ENCODE data around the gene SASH1. TPM values are rescaled to one million over a fixed set of nuclear protein-coding genes. Genes with fewer than 3 reads are reported as not detected.

Gene SASH1
- total and polyA plus RNA-seq, 2 of the 8 experiments (the other 6 are each of a cell fraction or from before 2014, with no cell fraction given): 6.0 to 20.2 TPM

DNA sequence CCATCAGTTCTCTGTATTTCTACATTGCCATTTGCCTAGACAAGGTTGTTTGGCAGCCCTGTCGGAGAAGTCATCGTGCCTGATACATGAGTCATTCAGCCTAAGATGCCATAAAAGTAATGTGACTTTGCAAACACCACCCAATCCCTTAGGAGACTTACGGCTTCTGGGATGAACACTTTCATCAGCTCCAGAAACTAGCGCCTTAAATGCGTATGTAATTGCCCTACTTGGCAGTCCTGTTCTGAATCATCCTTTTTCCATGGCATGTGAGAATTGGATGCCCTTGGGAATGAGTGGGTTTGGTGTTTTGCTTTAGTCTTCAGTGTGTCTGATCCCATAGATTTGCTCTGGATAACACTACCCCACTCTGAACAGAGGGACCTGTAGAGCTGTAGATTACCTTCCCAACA lies 158.5 kb downstream of the SASH1 start:
- no peaks in the 10 kb centered on the region for H3K4me1 ChIP-seq (replicated peaks in 1 of 4; ENCODE audit: control insufficient read depth in 3 of 4, insufficient read depth in 4 of 4, low read length in 3 of 4)
- H3K27ac ChIP-seq (ENCODE audit: low read depth, low read length): no peak overlapping the region
- H3K4me3 ChIP-seq (ENCODE audit: extremely low read depth in 1 of 4, insufficient read depth in 2 of 4, low read depth in 3 of 4, low read length in 4 of 4): no peak overlapping the region
- H3K56ac ChIP-seq (replicated peaks; ENCODE audit: insufficient read length, low read depth, low read length): no peak overlapping the region
- H4K20me1 ChIP-seq (replicated peaks in 1 of 2; ENCODE audit: control insufficient read depth in 1 of 2, insufficient read depth in 2 of 2, low read length in 2 of 2): peaks cover 0 to 2% of the 10 kb centered on the region in 2 experiments
- no peak overlapping the region for H3K14ac ChIP-seq (ENCODE audit: insufficient read length)
- H2BK12ac ChIP-seq (ENCODE audit: low read depth, low read length): no peak overlapping the region
- H3K4ac ChIP-seq (replicated peaks; ENCODE audit: insufficient read length, low read depth, low read length): no peak overlapping the region
- no peaks in the 10 kb centered on the region for H3K79me1 ChIP-seq (ENCODE audit: low read depth, low read length)
- ChIA-PET POLR2A (ENCODE audit: partially characterized antibody) (no interaction called here), CTCF (ENCODE audit: partially characterized antibody) (no interaction called here)
- H4K8ac ChIP-seq (ENCODE audit: extremely low read depth, insufficient read depth, low read length): no peak overlapping the region
- H3K27me3 ChIP-seq (replicated peaks in 1 of 4; ENCODE audit: control insufficient read depth in 3 of 4, extremely low read depth in 1 of 4, insufficient read depth in 3 of 4, low read length in 3 of 4): no peaks in the 10 kb centered on the region
- H4K91ac ChIP-seq (replicated peaks; ENCODE audit: insufficient read length, low read length): no peak overlapping the region
- no peak overlapping the region for H3K4me2 ChIP-seq (ENCODE audit: insufficient read depth in 1 of 2, low read depth in 2 of 2, low read length in 2 of 2)
- H3K9ac ChIP-seq (replicated peaks in 1 of 4; ENCODE audit: extremely low read depth in 1 of 4, low read depth in 3 of 4, low read length in 3 of 4): no peak overlapping the region
- H3K9me3 ChIP-seq (ENCODE audit: insufficient read depth in 2 of 2, low read depth in 1 of 2, low read length in 1 of 2): no peaks in the 10 kb centered on the region
- H4K5ac ChIP-seq (ENCODE audit: insufficient read length, low read depth, low read length): no peak overlapping the region
- no peak overlapping the region for H2AK5ac ChIP-seq (ENCODE audit: low read depth, low read length)
- H2AFZ ChIP-seq (ENCODE audit: low read length): no peak overlapping the region
- H3K23ac ChIP-seq (ENCODE audit: insufficient read length): no peak overlapping the region
- H3K23me2 ChIP-seq (ENCODE audit: low read depth, low read length): no peaks in the 10 kb centered on the region
- H3K79me2 ChIP-seq (ENCODE audit: control insufficient read depth in 1 of 2, insufficient read depth in 2 of 2, low read length in 2 of 2): peaks cover 0 to 3% of the 10 kb centered on the region in 2 experiments; a peak in 1 of 4 replicates
- no peak overlapping the region for H2BK15ac ChIP-seq (ENCODE audit: low read length)
- DNase-seq (ENCODE audit: low read depth in 1 of 2, low spot score in 2 of 2) (no peak), FAIRE-seq (no peak)
- H3K18ac ChIP-seq (ENCODE audit: extremely low read depth, low read length): no peak overlapping the region
- no peak overlapping the region for H2BK120ac ChIP-seq (replicated peaks; ENCODE audit: low read depth, low read length)
- H2BK20ac ChIP-seq (ENCODE audit: low read length): no peak overlapping the region
- 85% methylated on average over 5 of the region's 5 CpGs; no CpG with 5 or more reads in 1 of the 2 experiments for WGBS, 2 experiments (ENCODE audit: extremely low coverage in 1 of 2, insufficient coverage in 1 of 2, insufficient read length in 1 of 2, insufficient replicate concordance in 2 of 2, low coverage in 1 of 2, low lambda C conversion rate in 2 of 2, missing lambda C conversion rate in 1 of 2)
- no peak overlapping the region for H2BK5ac ChIP-seq (ENCODE audit: low read depth, low read length)
- no peaks in the 10 kb centered on the region; a peak in 2 of 8 replicates for H3K36me3 ChIP-seq (ENCODE audit: control insufficient read depth in 2 of 4, insufficient read depth in 4 of 4, low read length in 3 of 4)
- TF ChIP-seq NANOG (IDR thresholded peaks at IDR 0.05; ENCODE audit: insufficient read depth, low read depth, low read length, poor library complexity, severe bottlenecking) (no peak), NRF1 (IDR thresholded peaks at IDR 0.05; ENCODE audit: low read depth, low read length) (no peak), RBBP5 (IDR thresholded peaks at IDR 0.05; ENCODE audit: borderline replicate concordance, low read depth, low read length) (no peak)

Measured in H1 (cell line).